RWPE1 (cell line): ENCODE measurements around the gene BCDIN3D.
"Not testable (repeated sequence)": the region's sequence is repeated elsewhere in the genome, so short reads cannot be mapped to it uniquely, and the experiment has no call there.

ENCODE experiments used
- CTCF ChIA-PET: fragments of 350-600 bp; sonication (Branson Sonifier 250); formaldehyde crosslinking; extraction: SDS; loops from one replicate; lab custom pipeline; 2021; lab: Yijun Ruan, JAX
- POLR2A ChIA-PET: fragments of 400-600 bp; formaldehyde crosslinking; extraction: SDS; loops from one replicate; lab custom pipeline; 2020; ENCODE audit warnings: antibody characterized with exemption; ENCODE audit not compliant: low non-redundant PET; lab: Yijun Ruan, JAX
- DNase-seq: peaks from one replicate; pipeline ENCODE4 v3.0.0; 2012; ENCODE audit warnings: low spot score
- H3K27ac ChIP-seq: fragments of 450-650 bp; 2 replicates; pipeline ENCODE4 v1.5.1; 2017
- CTCF ChIP-seq: fragments of 450-650 bp; conservative IDR thresholded peaks from 2 replicates; pipeline ENCODE4 v1.5.1; 2017; ENCODE audit warnings: low read depth, mild to moderate bottlenecking

The BCDIN3D gene

GRCh38 chr12:49865109-49865781 lies 22.3 kb upstream of the BCDIN3D start:
- ChIA-PET CTCF (interaction anchor here (0.5 to 0.8 kb wide), 2 partner anchors 94 to 187 kb away, joined by 3 to 6 read pairs; no protein-coding TSS in a partner anchor), POLR2A (no interaction called here)
- no peak for TF ChIP-seq CTCF
- no peak overlapping the region for H3K27ac ChIP-seq
- no peak for DNase-seq

GRCh38 chr12:49864798-49865090 lies 21.8 kb upstream of the BCDIN3D start:
- TF ChIP-seq CTCF = no peak
- ChIA-PET POLR2A (no interaction called here), CTCF (no interaction called here)
- DNase-seq = no peak
- no peak overlapping the region for H3K27ac ChIP-seq

- no peak for TF ChIP-seq CTCF
- no peak overlapping the region for H3K27ac ChIP-seq
- POLR2A ChIA-PET = no interaction called here
- no peak for DNase-seq
- CTCF ChIA-PET = interaction anchor here (0.8 kb wide), 1 partner anchor 175 kb away, joined by 4 read pairs; no protein-coding TSS in a partner anchor
Observed at GRCh38 chr12:49863946-49864797, 21.3 kb upstream of the BCDIN3D start.

- DNase-seq, H3K27ac ChIP-seq, CTCF ChIA-PET: not testable (repeated sequence)
- POLR2A ChIA-PET = interaction anchor here (0.6 kb wide), 1 partner anchor 461 kb away, joined by 3 read pairs; no protein-coding TSS in a partner anchor
Observed at GRCh38 chr12:49860921-49861320, 18.0 kb upstream of the BCDIN3D start.

- POLR2A ChIA-PET, H3K27ac ChIP-seq, DNase-seq: not testable (repeated sequence)
- CTCF ChIA-PET = interaction anchor here (0.7 to 1.0 kb wide), 2 partner anchors 11 to 214 kb away, joined by 4 to 5 read pairs; no protein-coding TSS in a partner anchor
Observed at GRCh38 chr12:49855890-49856289, 13.0 kb upstream of the BCDIN3D start.

GRCh38 chr12:49854976-49855375 lies 12.1 kb upstream of the BCDIN3D start:
- DNase-seq = no peak
- no peak for TF ChIP-seq CTCF
- ChIA-PET POLR2A (interaction anchor here (0.5 kb wide), 1 partner anchor 28 kb away, joined by 3 read pairs; no protein-coding TSS in a partner anchor), CTCF (interaction anchor here (0.6 kb wide), 1 partner anchor 114 kb away, joined by 3 read pairs; the partner anchor contains the start of gene TMBIM6)
- H3K27ac ChIP-seq = no peak overlapping the region

GRCh38 chr12:49853671-49854070 lies 10.8 kb upstream of the BCDIN3D start:
- no peak for TF ChIP-seq CTCF
- no peak for DNase-seq
- POLR2A ChIA-PET = no interaction called here
- H3K27ac ChIP-seq = no peak overlapping the region
- CTCF ChIA-PET = interaction anchor here (0.6 kb wide), 1 partner anchor 13 kb away, joined by 3 read pairs; no protein-coding TSS in a partner anchor
